ENCODE measurements around the gene GNMT.

- TF ChIP-seq TP53 (CRISPR knock-in tag; IDR thresholded peaks at IDR 0.05) (no peak), CTCF (IDR thresholded peaks at IDR 0.05) (no peak), JUN (IDR thresholded peaks at IDR 0.05) (no peak), SREBF2 (IDR thresholded peaks at IDR 0.05) (no peak), HMGXB4 (CRISPR knock-in tag; IDR thresholded peaks at IDR 0.05; ENCODE audit: borderline replicate concordance) (no peak), EP300 (IDR thresholded peaks at IDR 0.05) (no peak), POLR2A (IDR thresholded peaks at IDR 0.05; ENCODE audit: low read length) (no peak), ELK1 (IDR thresholded peaks at IDR 0.05; ENCODE audit: low read depth, low read length) (no peak), KDM1A (IDR thresholded peaks at IDR 0.05; ENCODE audit: low read depth) (no peak), REST (IDR thresholded peaks at IDR 0.05) (no peak), USF2 (IDR thresholded peaks at IDR 0.05) (no peak), RAD21 (conservative IDR thresholded peaks at IDR 0.05 in 1 of 2, IDR thresholded peaks at IDR 0.05 in 1 of 2) (no peak), ESRRA (IDR thresholded peaks at IDR 0.05; ENCODE audit: borderline replicate concordance, low read length) (no peak), RFX5 (IDR thresholded peaks at IDR 0.05) (no peak)
These were observed 44.3 kb upstream of the GNMT start for GRCh38 chr6:42916288-42916687.

All from A549 (cell line).